Testis (tissue), 2 donors: Measurements from ENCODE around the gene EPHA6.

Experiments used
- POLR2A ChIP-seq: fragments of 450-650 bp; IDR thresholded peaks from one replicate; pipeline ENCODE4 v1.6.1; 2017; ENCODE audit warnings: antibody characterized with exemption, mild to moderate bottlenecking, moderate library complexity
- TF ChIP-seq, protein P1 (sequence below), 3 experiments: fragments of 450-650 bp in 2 of 3; fragments of 200-600 bp in 1 of 3; sonication (generic) in 1 of 3; IDR thresholded peaks; one replicate each; pipeline ENCODE4 v1.5.1; 2016 to 2019; ENCODE audit warnings: antibody characterized with exemption in 3 of 3, mild to moderate bottlenecking in 2 of 3, moderate library complexity in 1 of 3

GRCh38 chr3:96779810-96780209 lies 34.6 kb upstream of the EPHA6 start:
- no peak for TF ChIP-seq POLR2A
- TF ChIP-seq, protein P1, sequence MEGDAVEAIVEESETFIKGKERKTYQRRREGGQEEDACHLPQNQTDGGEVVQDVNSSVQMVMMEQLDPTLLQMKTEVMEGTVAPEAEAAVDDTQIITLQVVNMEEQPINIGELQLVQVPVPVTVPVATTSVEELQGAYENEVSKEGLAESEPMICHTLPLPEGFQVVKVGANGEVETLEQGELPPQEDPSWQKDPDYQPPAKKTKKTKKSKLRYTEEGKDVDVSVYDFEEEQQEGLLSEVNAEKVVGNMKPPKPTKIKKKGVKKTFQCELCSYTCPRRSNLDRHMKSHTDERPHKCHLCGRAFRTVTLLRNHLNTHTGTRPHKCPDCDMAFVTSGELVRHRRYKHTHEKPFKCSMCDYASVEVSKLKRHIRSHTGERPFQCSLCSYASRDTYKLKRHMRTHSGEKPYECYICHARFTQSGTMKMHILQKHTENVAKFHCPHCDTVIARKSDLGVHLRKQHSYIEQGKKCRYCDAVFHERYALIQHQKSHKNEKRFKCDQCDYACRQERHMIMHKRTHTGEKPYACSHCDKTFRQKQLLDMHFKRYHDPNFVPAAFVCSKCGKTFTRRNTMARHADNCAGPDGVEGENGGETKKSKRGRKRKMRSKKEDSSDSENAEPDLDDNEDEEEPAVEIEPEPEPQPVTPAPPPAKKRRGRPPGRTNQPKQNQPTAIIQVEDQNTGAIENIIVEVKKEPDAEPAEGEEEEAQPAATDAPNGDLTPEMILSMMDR (IDR thresholded peaks at IDR 0.05), result no peak
